MM.1S (cell line): ENCODE results near the gene TET3.

ENCODE experiments used
- DNase-seq: peaks from one replicate; pipeline ENCODE4 v3.0.0-alpha.2; 2015
- H2AFZ ChIP-seq: fragments of 300-600 bp; sonication (generic); 2 replicates; pipeline ENCODE4 v1.6.0; 2016; ENCODE audit warnings: antibody characterized with exemption, low read length
- H3F3A ChIP-seq: fragments of 300-600 bp; sonication (generic); 2 replicates; pipeline ENCODE4 v1.6.1; 2016; ENCODE audit warnings: mild to moderate bottlenecking, antibody characterized with exemption, low read length, moderate library complexity, mixed read lengths; ENCODE audit not compliant: insufficient read depth
- H3K27ac ChIP-seq: fragments of 300-600 bp; sonication (generic); 2 replicates; pipeline ENCODE4 v1.5.1; 2016; ENCODE audit warnings: mild to moderate bottlenecking, low read length
- H3K27me3 ChIP-seq: fragments of 300-600 bp; sonication (generic); replicated peaks from 2 replicates; pipeline ENCODE4 v1.6.0; 2016; ENCODE audit warnings: low read length; ENCODE audit not compliant: insufficient read depth
- H3K36me3 ChIP-seq: fragments of 300-600 bp; sonication (generic); replicated peaks from 2 replicates; pipeline ENCODE4 v1.6.1; 2016; ENCODE audit warnings: mild to moderate bottlenecking, low read length, mixed read lengths; ENCODE audit not compliant: insufficient read depth
- H3K4me1 ChIP-seq: fragments of 300-600 bp; sonication (generic); 2 replicates; pipeline ENCODE4 v1.6.1; 2016; ENCODE audit warnings: low read length, mixed read lengths
- H3K4me2 ChIP-seq: fragments of 300-600 bp; sonication (generic); 2 replicates; pipeline ENCODE4 v1.6.0; 2016; ENCODE audit warnings: low read depth, low read length
- H3K4me3 ChIP-seq: fragments of 300-600 bp; sonication (generic); 2 replicates; pipeline ENCODE4 v1.5.1; 2016; ENCODE audit warnings: low read length, mixed read lengths
- H3K79me2 ChIP-seq: fragments of 300-600 bp; sonication (generic); 2 replicates; pipeline ENCODE4 v1.6.1; 2016; ENCODE audit warnings: mixed run types, low read length, mixed read lengths
- H3K9ac ChIP-seq: fragments of 300-600 bp; sonication (generic); 2 replicates; pipeline ENCODE4 v1.6.1; 2016; ENCODE audit warnings: low read length, mixed read lengths
- H3K9me2 ChIP-seq: fragments of 300-600 bp; sonication (generic); replicated peaks from 2 replicates; pipeline ENCODE4 v1.6.1; 2016; ENCODE audit warnings: mild to moderate bottlenecking, low read length, mixed read lengths; ENCODE audit not compliant: insufficient read depth
- H3K9me3 ChIP-seq: fragments of 300-600 bp; sonication (generic); replicated peaks from 2 replicates; pipeline ENCODE4 v1.6.1; 2016; ENCODE audit warnings: mild to moderate bottlenecking, low read length, mixed read lengths; ENCODE audit not compliant: insufficient read depth
- H4K20me1 ChIP-seq: fragments of 300-600 bp; sonication (generic); 2 replicates; pipeline ENCODE4 v1.6.1; 2016; ENCODE audit warnings: mild to moderate bottlenecking, low read length, moderate library complexity, mixed read lengths; ENCODE audit not compliant: insufficient read depth
- CTCF ChIP-seq: fragments of 300-600 bp; sonication (generic); IDR thresholded peaks from 2 replicates; pipeline ENCODE4 v1.5.1; 2016; ENCODE audit warnings: antibody characterized with exemption, low read length, mixed read lengths
- EZH2 ChIP-seq: fragments of 300-600 bp; sonication (generic); optimal IDR thresholded peaks from 2 replicates; pipeline ENCODE3; 2017; ENCODE audit warnings: low read depth, mild to moderate bottlenecking, antibody characterized with exemption, low read length, mixed read lengths
- EZH2phosphoT487 ChIP-seq: fragments of 300-600 bp; sonication (generic); IDR thresholded peaks from 2 replicates; pipeline ENCODE4 v1.6.1; 2018; ENCODE audit warnings: antibody characterized with exemption, low read length

Gene TET3

GRCh38 chr2:74020702-74021406 lies 36.1 kb downstream of the TET3 start:
- Histone ChIP-seq H4K20me1 (no peaks in the 10 kb centered on the region), H3K27ac (no peak overlapping the region)

DNA sequence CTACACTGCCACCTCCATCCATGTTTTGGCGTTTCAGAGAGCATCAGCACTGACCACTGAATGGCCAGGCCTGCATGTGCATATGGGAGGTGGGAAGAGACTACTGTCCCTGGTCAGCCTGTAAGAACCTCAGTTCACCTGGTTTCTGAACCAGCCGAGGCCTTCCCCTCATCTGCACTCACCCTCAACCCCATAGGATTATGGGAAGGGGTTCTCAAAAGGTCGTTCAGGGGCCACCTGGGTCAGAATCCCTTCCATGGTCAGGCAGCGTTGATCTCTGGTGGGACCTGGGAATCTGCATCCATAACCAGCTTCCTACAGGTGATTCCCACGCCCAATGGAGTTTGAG lies 36.7 kb downstream of the TET3 start:
- no peak overlapping the region for H3K4me2 ChIP-seq
- TF ChIP-seq CTCF = no peak
- no peak for TF ChIP-seq EZH2
- no peaks in the 10 kb centered on the region for H3K9me2 ChIP-seq
- no peak overlapping the region for H2AFZ ChIP-seq
- H3F3A ChIP-seq = no peaks in the 10 kb centered on the region
- H3K27me3 ChIP-seq = no peaks in the 10 kb centered on the region
- no peak for DNase-seq
- H3K36me3 ChIP-seq = no peaks in the 10 kb centered on the region
- H4K20me1 ChIP-seq = no peaks in the 10 kb centered on the region
- H3K9me3 ChIP-seq = no peaks in the 10 kb centered on the region
- H3K27ac ChIP-seq = no peak overlapping the region
- H3K9ac ChIP-seq = no peak overlapping the region
- no peaks in the 10 kb centered on the region for H3K4me1 ChIP-seq
- peaks cover 69% of the 10 kb centered on the region for H3K79me2 ChIP-seq
- H3K4me3 ChIP-seq = no peak overlapping the region

More at GRCh38 chr2:74020702-74021406, 36.1 kb downstream of the TET3 start:
- Histone ChIP-seq H3F3A (no peaks in the 10 kb centered on the region), H2AFZ (no peak overlapping the region), H3K9me2 (no peaks in the 10 kb centered on the region), H3K4me1 (no peaks in the 10 kb centered on the region), H3K4me3 (no peak overlapping the region), H3K9me3 (no peaks in the 10 kb centered on the region), H3K27me3 (no peaks in the 10 kb centered on the region), H3K4me2 (no peak overlapping the region), H3K36me3 (no peaks in the 10 kb centered on the region), H3K9ac (no peak overlapping the region), H3K79me2 (peaks cover 69% of the 10 kb centered on the region)
- TF ChIP-seq CTCF = no peak
- TF ChIP-seq EZH2phosphoT487 = no peak
- no peak for TF ChIP-seq EZH2
- DNase-seq = no peak

DNA sequence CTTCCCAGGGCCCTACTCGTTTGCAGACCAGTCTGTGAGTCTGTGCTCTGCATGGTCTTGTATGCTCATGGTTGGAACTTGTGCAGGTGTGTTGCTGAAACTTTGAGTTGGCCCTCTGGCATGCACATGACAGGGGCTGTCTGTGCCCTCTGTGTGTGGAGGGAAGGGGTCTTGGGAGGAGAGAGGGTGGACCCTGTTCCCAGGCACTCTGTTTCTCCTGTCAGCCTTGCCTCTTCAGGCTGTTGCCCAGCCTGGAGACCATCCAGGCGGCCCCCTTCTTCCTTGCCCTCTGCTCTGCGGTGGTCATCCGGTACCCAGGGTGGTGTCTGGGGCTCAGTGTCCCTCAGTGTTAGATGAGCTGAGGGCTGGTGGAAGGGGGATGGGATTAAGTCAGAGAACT lies 39.5 kb downstream of the TET3 start:
- no peak overlapping the region for H3K4me3 ChIP-seq
- no peaks in the 10 kb centered on the region for H3K27me3 ChIP-seq
- H3F3A ChIP-seq = no peaks in the 10 kb centered on the region
- peaks cover 73% of the 10 kb centered on the region for H3K79me2 ChIP-seq
- H3K4me1 ChIP-seq = no peaks in the 10 kb centered on the region
- H3K9me3 ChIP-seq = no peaks in the 10 kb centered on the region
- no peak overlapping the region for H2AFZ ChIP-seq
- H4K20me1 ChIP-seq = no peaks in the 10 kb centered on the region
- no peak overlapping the region for H3K27ac ChIP-seq
- no peaks in the 10 kb centered on the region for H3K9me2 ChIP-seq
- TF ChIP-seq CTCF = no peak
- TF ChIP-seq EZH2 = no peak
- no peak for TF ChIP-seq EZH2phosphoT487
- H3K36me3 ChIP-seq = no peaks in the 10 kb centered on the region
- no peak for DNase-seq
- H3K9ac ChIP-seq = no peak overlapping the region
- no peak overlapping the region for H3K4me2 ChIP-seq
